ENCODE results near the gene NUP205.
"Not testable (repeated sequence)": the region's sequence is repeated elsewhere in the genome, so short reads cannot be mapped to it uniquely, and the experiment has no call there.

- TF ChIP-seq EZH2 (IDR thresholded peaks at IDR 0.05; ENCODE audit: borderline replicate concordance, insufficient read depth, low read depth, low read length, poor library complexity, severe bottlenecking); CTCF (IDR thresholded peaks at IDR 0.05): not testable (repeated sequence)
Observed at GRCh38 chr7:135667626-135668025, 109.9 kb downstream of the NUP205 start.
